Middle frontal gyrus (tissue), 1 donor: ENCODE data around the gene SGF29.
"Not testable (repeated sequence)": the region's sequence is repeated elsewhere in the genome, so short reads cannot be mapped to it uniquely, and the experiment has no call there.

Source experiments
- DNase-seq: peaks from one replicate; pipeline ENCODE4 v3.0.0-alpha.2; 2015; ENCODE audit warnings: low spot score; ENCODE audit errors: extremely low spot score

Gene SGF29

GRCh38 chr16:28532940-28533647, 20.6 kb upstream of the SGF29 start:
- no peak for DNase-seq

- no peak for DNase-seq
Observed at GRCh38 chr16:28534542-28535373, 19.0 kb upstream of the SGF29 start.

GRCh38 chr16:28537076-28537475, 16.6 kb upstream of the SGF29 start:
- DNase-seq: no peak

- DNase-seq: no peak
Observed at GRCh38 chr16:28537964-28538732, 15.6 kb upstream of the SGF29 start.

GRCh38 chr16:28538733-28539596, 14.8 kb upstream of the SGF29 start, which contains the start of gene NUPR1:
Gene NUPR1, minus strand, starts transcription at chr16:28538974. Its CDS starts 67 bp downstream, at chr16:28538907.
- DNase-seq: peak; percentile 3

- no peak for DNase-seq
Observed at GRCh38 chr16:28540346-28540745, 13.4 kb upstream of the SGF29 start.

- DNase-seq: no peak
Observed at GRCh38 chr16:28542646-28543045, 11.1 kb upstream of the SGF29 start.

- DNase-seq: no peak
Observed at GRCh38 chr16:28543072-28543471, 10.6 kb upstream of the SGF29 start.

- DNase-seq: no peak
Observed at GRCh38 chr16:28544998-28545397, 8.7 kb upstream of the SGF29 start.

- DNase-seq: not testable (repeated sequence)
Observed at GRCh38 chr16:28545964-28546363, 7.8 kb upstream of the SGF29 start.

- no peak for DNase-seq
Observed at GRCh38 chr16:28546626-28547025, 7.1 kb upstream of the SGF29 start.

GRCh38 chr16:28548306-28548802, 5.4 kb upstream of the SGF29 start:
- DNase-seq: no peak

- DNase-seq: peak; percentile 5
Observed at GRCh38 chr16:28549301-28549899, 4.3 kb upstream of the SGF29 start.

GRCh38 chr16:28554634-28555423, 1.1 kb downstream of the SGF29 start:
- no peak for DNase-seq

- no peak for DNase-seq
Observed at GRCh38 chr16:28555561-28555960, 1.8 kb downstream of the SGF29 start.

GRCh38 chr16:28556914-28557320, 3.2 kb downstream of the SGF29 start:
- no peak for DNase-seq

GRCh38 chr16:28558456-28558855, 4.7 kb downstream of the SGF29 start:
- DNase-seq: no peak

- no peak for DNase-seq
Observed at GRCh38 chr16:28561557-28562187, 8.0 kb downstream of the SGF29 start.

GRCh38 chr16:28562199-28562598, 8.5 kb downstream of the SGF29 start:
- no peak for DNase-seq
